Kidney epithelial cell (primary cell): Measurements from ENCODE around the gene LIN7C. TPM values are rescaled to one million over a fixed set of nuclear protein-coding genes. Genes with fewer than 3 reads are reported as not detected.
A peak's percentile ranks its signal among the peaks of the same experiment; 100 is the strongest.

ENCODE experiments used
- DNase-seq: peaks from one replicate; pipeline ENCODE4 v3.0.0-alpha.2; 2010; ENCODE audit warnings: low read depth
- H3K27me3 ChIP-seq: 2 replicates; pipeline ENCODE4 v1.6.0; 2011; ENCODE audit warnings: low read length; ENCODE audit not compliant: control insufficient read depth, insufficient read depth
- H3K36me3 ChIP-seq: 2 replicates; pipeline ENCODE4 v1.5.1; 2011; ENCODE audit warnings: low read length; ENCODE audit not compliant: control insufficient read depth, insufficient read depth
- H3K4me3 ChIP-seq: 2 replicates; pipeline ENCODE4 v1.5.1; 2011; ENCODE audit warnings: low read depth, mild to moderate bottlenecking, control low read depth, low read length
- CTCF ChIP-seq: IDR thresholded peaks from 2 replicates; pipeline ENCODE4 v1.5.1; 2011; ENCODE audit warnings: mild to moderate bottlenecking, moderate library complexity, low read length, control low read depth, inconsistent platforms; ENCODE audit not compliant: insufficient read depth, poor library complexity, severe bottlenecking
- total RNA-seq: library from RNA; depleted of rRNA; stranded (reverse); fragments of >200 nt; gene quantifications from 2 replicates; pipeline ENCODE4 v1.2.3, GENCODE V29; 2015

The LIN7C gene
- total RNA-seq, 1 donor from 2014 or later: 41.4 TPM

GRCh38 chr11:27460158-27460978, 46.2 kb downstream of the LIN7C start:
- DNase-seq: no peak
- TF ChIP-seq CTCF: no peak
- H3K36me3 ChIP-seq: no peaks in the 10 kb centered on the region
- H3K4me3 ChIP-seq: no peak overlapping the region
- no peaks in the 10 kb centered on the region for H3K27me3 ChIP-seq

GRCh38 chr11:27459191-27459590, 47.4 kb downstream of the LIN7C start:
- no peak for DNase-seq
- H3K4me3 ChIP-seq: no peak overlapping the region
- H3K27me3 ChIP-seq: no peaks in the 10 kb centered on the region
- no peaks in the 10 kb centered on the region for H3K36me3 ChIP-seq
- TF ChIP-seq CTCF: no peak

- no peak for TF ChIP-seq CTCF
- no peaks in the 10 kb centered on the region for H3K36me3 ChIP-seq
- DNase-seq: no peak
- no peak overlapping the region for H3K4me3 ChIP-seq
- no peaks in the 10 kb centered on the region for H3K27me3 ChIP-seq
These were observed 48.4 kb downstream of the LIN7C start for GRCh38 chr11:27458182-27458581.

- no peak for DNase-seq
- TF ChIP-seq CTCF: no peak
- H3K36me3 ChIP-seq: no peaks in the 10 kb centered on the region
- no peaks in the 10 kb centered on the region for H3K27me3 ChIP-seq
- no peak overlapping the region for H3K4me3 ChIP-seq
These were observed 49.7 kb downstream of the LIN7C start for GRCh38 chr11:27456795-27457329.

GRCh38 chr11:27456140-27456794, 50.3 kb downstream of the LIN7C start:
- Histone ChIP-seq H3K4me3 (no peak overlapping the region), H3K36me3 (no peaks in the 10 kb centered on the region), H3K27me3 (no peaks in the 10 kb centered on the region)
- TF ChIP-seq CTCF: no peak
- peak; percentile 74 for DNase-seq

GRCh38 chr11:27455667-27456066, 50.9 kb downstream of the LIN7C start:
- H3K27me3 ChIP-seq: no peaks in the 10 kb centered on the region
- TF ChIP-seq CTCF: no peak
- no peak for DNase-seq
- no peak overlapping the region for H3K4me3 ChIP-seq
- no peaks in the 10 kb centered on the region for H3K36me3 ChIP-seq
